ENCODE measurements around the gene NOXO1.

DNA sequence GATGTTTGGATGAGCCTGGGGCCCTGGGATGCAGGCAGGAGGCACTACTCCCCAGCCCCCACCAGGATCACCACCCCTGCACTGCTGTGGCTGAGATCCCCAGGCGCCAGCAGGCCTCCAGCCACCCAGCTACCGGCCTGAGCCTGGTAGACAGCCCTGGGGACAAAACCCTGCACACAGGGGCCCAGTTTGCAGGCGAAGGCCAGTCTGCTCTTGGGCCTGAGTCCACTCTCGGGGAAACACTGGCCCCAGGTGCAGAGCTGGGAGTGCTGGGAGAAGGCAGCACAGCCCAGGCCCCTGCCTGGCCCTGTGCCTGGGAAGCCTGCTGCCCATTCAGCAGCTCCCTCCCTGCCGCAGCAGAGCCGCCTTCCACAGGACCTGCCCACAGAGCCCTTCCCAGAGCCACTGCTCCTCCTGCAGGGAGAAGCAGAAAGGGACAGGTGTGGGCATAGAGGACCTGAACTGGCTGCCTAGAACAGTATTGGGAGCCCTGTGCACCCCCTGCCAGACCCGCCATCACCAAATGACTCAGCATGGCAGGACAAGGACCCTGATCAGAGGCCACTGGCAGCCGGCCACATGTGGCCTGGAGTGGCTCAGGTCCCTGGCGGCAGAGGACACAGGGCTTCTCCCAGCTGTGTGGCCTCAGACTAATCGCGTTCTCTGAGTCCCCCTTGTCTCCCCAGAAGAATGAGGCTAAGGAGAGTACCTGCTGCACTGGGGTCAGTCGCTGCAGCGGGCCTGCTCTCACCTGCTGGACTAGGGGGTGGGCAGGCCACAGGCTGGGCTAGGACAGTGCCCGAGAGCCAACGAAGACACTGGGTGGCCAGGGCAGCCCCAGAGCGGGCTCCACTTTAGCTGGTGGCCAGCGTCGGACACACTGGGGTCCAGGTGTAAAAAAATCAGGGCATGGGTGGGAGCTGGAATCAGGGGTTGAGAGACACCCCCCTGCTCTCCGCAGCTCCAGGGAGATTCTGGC lies 48.9 kb downstream of the NOXO1 start:
- TF ChIP-seq, protein P1, sequence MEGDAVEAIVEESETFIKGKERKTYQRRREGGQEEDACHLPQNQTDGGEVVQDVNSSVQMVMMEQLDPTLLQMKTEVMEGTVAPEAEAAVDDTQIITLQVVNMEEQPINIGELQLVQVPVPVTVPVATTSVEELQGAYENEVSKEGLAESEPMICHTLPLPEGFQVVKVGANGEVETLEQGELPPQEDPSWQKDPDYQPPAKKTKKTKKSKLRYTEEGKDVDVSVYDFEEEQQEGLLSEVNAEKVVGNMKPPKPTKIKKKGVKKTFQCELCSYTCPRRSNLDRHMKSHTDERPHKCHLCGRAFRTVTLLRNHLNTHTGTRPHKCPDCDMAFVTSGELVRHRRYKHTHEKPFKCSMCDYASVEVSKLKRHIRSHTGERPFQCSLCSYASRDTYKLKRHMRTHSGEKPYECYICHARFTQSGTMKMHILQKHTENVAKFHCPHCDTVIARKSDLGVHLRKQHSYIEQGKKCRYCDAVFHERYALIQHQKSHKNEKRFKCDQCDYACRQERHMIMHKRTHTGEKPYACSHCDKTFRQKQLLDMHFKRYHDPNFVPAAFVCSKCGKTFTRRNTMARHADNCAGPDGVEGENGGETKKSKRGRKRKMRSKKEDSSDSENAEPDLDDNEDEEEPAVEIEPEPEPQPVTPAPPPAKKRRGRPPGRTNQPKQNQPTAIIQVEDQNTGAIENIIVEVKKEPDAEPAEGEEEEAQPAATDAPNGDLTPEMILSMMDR (IDR thresholded peaks at IDR 0.05), result no peak
- no peak for TF ChIP-seq POLR2A (IDR thresholded peaks at IDR 0.05)

All from lower leg skin (tissue), 3 donors.